ENCODE results near the gene FAN1.
A peak's percentile ranks its signal among the peaks of the same experiment; 100 is the strongest.

Gene FAN1

DNA sequence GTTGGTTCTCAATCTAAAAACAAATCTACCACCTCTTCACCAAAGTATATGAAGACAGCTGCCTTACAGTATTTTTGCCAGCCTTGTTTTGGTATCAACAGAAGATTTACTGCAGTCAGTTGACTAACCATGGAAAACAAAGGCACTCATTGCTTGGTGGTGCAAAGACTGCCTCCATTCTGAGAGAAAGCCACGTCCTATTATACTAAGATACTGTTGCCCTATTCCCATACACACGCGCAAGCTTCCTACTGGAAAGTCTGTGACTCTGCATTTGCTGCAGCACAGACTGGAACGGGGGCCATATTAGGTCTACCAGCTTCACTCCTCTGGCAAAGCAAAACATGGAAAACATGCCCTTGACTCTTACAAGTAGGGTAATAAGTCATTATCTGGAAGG lies 69.7 kb downstream of the FAN1 start:
- CTCF ChIA-PET, result interaction anchor here (0.6 to 0.9 kb wide), 2 partner anchors 78 to 302 kb away, joined by 3 read pairs; no protein-coding TSS in a partner anchor
- POLR2A ChIA-PET, result no interaction called here
- no peak for DNase-seq
- Histone ChIP-seq H3K9me3 (ENCODE audit: control extremely low read depth in 1 of 5, control insufficient read depth in 4 of 5, insufficient read depth in 2 of 5, low read depth in 1 of 5, low read length in 4 of 5) (no peaks in the 10 kb centered on the region), H3K36me3 (ENCODE audit: control insufficient read depth in 4 of 4, insufficient read depth in 4 of 4, low read length in 3 of 4) (peaks cover 16 to 33% (median 26%) of the 10 kb centered on the region in 4 experiments), H3K4me3 (ENCODE audit: control insufficient read depth in 1 of 7, extremely low read depth in 1 of 7, insufficient read depth in 4 of 7, low read depth in 2 of 7, low read length in 6 of 7) (peak overlapping the region in 1 of 7 experiments; percentile 19), H3K27me3 (replicated peaks in 2 of 5; ENCODE audit: control insufficient read depth in 4 of 5, insufficient read depth in 5 of 5, low read length in 4 of 5) (no peaks in the 10 kb centered on the region), H3K27ac (ENCODE audit: insufficient read depth in 1 of 2, low read depth in 1 of 2, low read length in 2 of 2, poor library complexity in 1 of 2, severe bottlenecking in 2 of 2) (no peak overlapping the region), H3K4me1 (ENCODE audit: control extremely low read depth in 1 of 4, control insufficient read depth in 4 of 4, insufficient read depth in 4 of 4, low read length in 3 of 4) (no peaks in the 10 kb centered on the region)
- WGBS (ENCODE audit: insufficient coverage), result 97% methylated on average over 4 of the region's 4 CpGs

DNA sequence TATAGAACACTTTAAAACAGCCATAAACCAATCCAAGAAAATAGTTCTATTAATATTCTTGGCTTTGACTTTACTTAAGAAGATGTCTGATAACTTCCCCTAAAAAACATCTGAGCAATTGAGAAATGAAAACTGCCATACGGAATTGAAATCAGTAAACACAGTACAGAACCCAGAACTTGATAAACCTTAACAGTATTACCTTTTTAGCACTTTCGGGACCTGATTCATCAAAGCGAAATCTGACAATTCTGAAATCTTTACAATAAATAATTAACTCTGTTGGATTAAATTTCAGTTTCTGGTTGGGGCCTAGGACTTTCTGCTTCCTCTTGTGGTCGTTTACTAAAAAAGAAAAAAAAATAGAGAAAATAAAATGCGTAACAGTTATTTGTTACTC lies 70.4 kb downstream of the FAN1 start:
- H3K9me3 ChIP-seq (ENCODE audit: control extremely low read depth in 1 of 5, control insufficient read depth in 4 of 5, insufficient read depth in 2 of 5, low read depth in 1 of 5, low read length in 4 of 5), result no peaks in the 10 kb centered on the region
- ChIA-PET POLR2A (no interaction called here), CTCF (no interaction called here)
- peaks cover 0 to 4% (median 2%) of the 10 kb centered on the region in 4 experiments for H3K4me1 ChIP-seq (ENCODE audit: control extremely low read depth in 1 of 4, control insufficient read depth in 4 of 4, insufficient read depth in 4 of 4, low read length in 3 of 4)
- no peak for DNase-seq
- H3K4me3 ChIP-seq (ENCODE audit: control insufficient read depth in 1 of 7, extremely low read depth in 1 of 7, insufficient read depth in 4 of 7, low read depth in 2 of 7, low read length in 6 of 7), result no peak overlapping the region
- no peak overlapping the region for H3K27ac ChIP-seq (ENCODE audit: insufficient read depth in 1 of 2, low read depth in 1 of 2, low read length in 2 of 2, poor library complexity in 1 of 2, severe bottlenecking in 2 of 2)
- H3K27me3 ChIP-seq (replicated peaks in 2 of 5; ENCODE audit: control insufficient read depth in 4 of 5, insufficient read depth in 5 of 5, low read length in 4 of 5), result no peaks in the 10 kb centered on the region
- peaks cover 16 to 33% (median 26%) of the 10 kb centered on the region in 4 experiments for H3K36me3 ChIP-seq (ENCODE audit: control insufficient read depth in 4 of 4, insufficient read depth in 4 of 4, low read length in 3 of 4)
- 100% methylated on average over 1 of the region's 5 CpGs for WGBS (ENCODE audit: insufficient coverage)

DNA sequence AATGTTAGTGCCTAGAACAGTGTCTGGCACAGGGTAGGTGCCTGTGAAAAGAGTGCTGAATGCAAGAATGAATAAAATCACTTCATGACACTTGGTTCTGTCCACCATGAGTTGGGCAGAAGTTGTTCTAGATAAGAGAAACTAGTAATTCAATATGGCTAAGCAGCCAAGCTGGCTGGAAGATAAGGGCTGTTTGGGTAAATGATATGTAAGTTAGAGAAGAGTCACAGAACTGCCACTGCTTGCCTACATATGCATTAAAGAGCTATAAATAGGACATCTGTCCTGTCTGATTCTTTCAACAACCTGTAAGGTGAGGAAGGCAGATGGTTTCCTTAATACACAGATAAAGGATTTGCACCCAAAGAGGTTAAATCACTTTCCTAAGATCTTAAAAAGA lies 74.6 kb downstream of the FAN1 start:
- peak in 2 of 3 donors; percentile 57 to 79 for DNase-seq
- H3K27me3 ChIP-seq (replicated peaks in 2 of 5; ENCODE audit: control insufficient read depth in 4 of 5, insufficient read depth in 5 of 5, low read length in 4 of 5), result no peaks in the 10 kb centered on the region
- no peak overlapping the region for H3K4me3 ChIP-seq (ENCODE audit: control insufficient read depth in 1 of 7, extremely low read depth in 1 of 7, insufficient read depth in 4 of 7, low read depth in 2 of 7, low read length in 6 of 7)
- peaks cover 11 to 12% (median 12%) of the 10 kb centered on the region in 4 experiments for H3K4me1 ChIP-seq (ENCODE audit: control extremely low read depth in 1 of 4, control insufficient read depth in 4 of 4, insufficient read depth in 4 of 4, low read length in 3 of 4)
- no peak overlapping the region for H3K27ac ChIP-seq (ENCODE audit: insufficient read depth in 1 of 2, low read depth in 1 of 2, low read length in 2 of 2, poor library complexity in 1 of 2, severe bottlenecking in 2 of 2)
- peaks cover 12 to 34% (median 22%) of the 10 kb centered on the region in 4 experiments for H3K36me3 ChIP-seq (ENCODE audit: control insufficient read depth in 4 of 4, insufficient read depth in 4 of 4, low read length in 3 of 4)
- CTCF ChIA-PET, result interaction anchor here (1.6 to 3.6 kb wide), 2 partner anchors 10 to 151 kb away, joined by 4 to 12 read pairs; no protein-coding TSS in a partner anchor
- no peaks in the 10 kb centered on the region for H3K9me3 ChIP-seq (ENCODE audit: control extremely low read depth in 1 of 5, control insufficient read depth in 4 of 5, insufficient read depth in 2 of 5, low read depth in 1 of 5, low read length in 4 of 5)
- POLR2A ChIA-PET, result interaction anchor here (0.9 kb wide), 2 partner anchors 13 to 32 kb away, joined by 3 read pairs; partner anchors contain the start of gene MTMR10

DNA sequence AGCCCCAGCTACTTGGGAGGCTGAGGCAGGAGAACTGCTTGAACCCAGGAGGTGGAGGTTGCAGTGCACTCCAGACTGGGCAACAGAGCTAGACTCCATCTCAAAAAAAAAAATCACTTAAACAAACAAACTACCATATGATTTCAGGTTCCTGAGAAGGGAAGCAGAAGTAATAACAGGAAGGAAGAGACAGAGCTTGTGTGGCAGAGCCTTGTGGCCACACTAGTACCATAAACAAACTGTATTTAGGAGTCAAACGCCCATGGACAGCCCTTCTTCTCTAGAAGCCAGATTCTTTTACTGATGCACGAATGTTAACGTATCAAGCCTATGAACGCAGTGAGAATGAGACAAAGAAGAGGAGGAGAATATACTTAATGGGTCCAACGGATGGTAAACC lies 75.7 kb downstream of the FAN1 start:
- Histone ChIP-seq H3K27me3 (replicated peaks in 2 of 5; ENCODE audit: control insufficient read depth in 4 of 5, insufficient read depth in 5 of 5, low read length in 4 of 5) (no peaks in the 10 kb centered on the region), H3K27ac (ENCODE audit: insufficient read depth in 1 of 2, low read depth in 1 of 2, low read length in 2 of 2, poor library complexity in 1 of 2, severe bottlenecking in 2 of 2) (no peak overlapping the region), H3K4me3 (ENCODE audit: control insufficient read depth in 1 of 7, extremely low read depth in 1 of 7, insufficient read depth in 4 of 7, low read depth in 2 of 7, low read length in 6 of 7) (no peak overlapping the region), H3K4me1 (ENCODE audit: control extremely low read depth in 1 of 4, control insufficient read depth in 4 of 4, insufficient read depth in 4 of 4, low read length in 3 of 4) (peaks cover 11 to 12% (median 12%) of the 10 kb centered on the region in 4 experiments), H3K9me3 (ENCODE audit: control extremely low read depth in 1 of 5, control insufficient read depth in 4 of 5, insufficient read depth in 2 of 5, low read depth in 1 of 5, low read length in 4 of 5) (no peaks in the 10 kb centered on the region), H3K36me3 (ENCODE audit: control insufficient read depth in 4 of 4, insufficient read depth in 4 of 4, low read length in 3 of 4) (peaks cover 3 to 33% (median 17%) of the 10 kb centered on the region in 4 experiments)
- ChIA-PET CTCF (no interaction called here), POLR2A (interaction anchor here (0.6 to 0.8 kb wide), 2 partner anchors 9 to 94 kb away, joined by 3 to 6 read pairs; no protein-coding TSS in a partner anchor)
- peak; percentile 6 to 60 (median 57) for DNase-seq
- WGBS (ENCODE audit: insufficient coverage), result 77% methylated on average over 4 of the region's 5 CpGs

DNA sequence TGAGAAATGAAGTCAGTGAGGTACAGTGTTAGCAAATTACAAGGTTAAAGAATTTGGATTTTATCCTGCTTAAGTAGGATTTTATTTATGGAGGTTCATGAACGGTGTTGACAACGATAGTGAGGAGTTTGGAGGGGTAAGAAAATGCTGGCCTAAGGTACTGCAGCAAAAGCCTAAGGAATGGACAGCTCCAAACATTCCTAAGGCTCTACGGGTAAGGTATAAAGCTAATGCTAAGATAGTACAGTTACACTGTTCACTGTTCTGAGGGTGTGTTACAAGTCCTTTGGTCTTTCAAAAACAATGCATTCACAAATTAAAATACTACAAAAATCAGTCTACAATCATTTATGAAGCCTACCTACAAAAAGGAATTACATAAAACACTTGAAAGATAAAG lies 80.4 kb downstream of the FAN1 start:
- 94% methylated on average over 2 of the region's 3 CpGs for WGBS (ENCODE audit: insufficient coverage)
- no peaks in the 10 kb centered on the region for H3K27me3 ChIP-seq (replicated peaks in 2 of 5; ENCODE audit: control insufficient read depth in 4 of 5, insufficient read depth in 5 of 5, low read length in 4 of 5)
- CTCF ChIA-PET, result interaction anchor here (1.1 to 1.3 kb wide), 3 partner anchors 18 to 145 kb away, joined by 3 to 5 read pairs (median 4); no protein-coding TSS in a partner anchor
- H3K4me1 ChIP-seq (ENCODE audit: control extremely low read depth in 1 of 4, control insufficient read depth in 4 of 4, insufficient read depth in 4 of 4, low read length in 3 of 4), result peaks cover 7 to 22% (median 16%) of the 10 kb centered on the region in 4 experiments
- POLR2A ChIA-PET, result no interaction called here
- H3K27ac ChIP-seq (ENCODE audit: insufficient read depth in 1 of 2, low read depth in 1 of 2, low read length in 2 of 2, poor library complexity in 1 of 2, severe bottlenecking in 2 of 2), result no peak overlapping the region
- H3K4me3 ChIP-seq (ENCODE audit: control insufficient read depth in 1 of 7, extremely low read depth in 1 of 7, insufficient read depth in 4 of 7, low read depth in 2 of 7, low read length in 6 of 7), result no peak overlapping the region
- H3K9me3 ChIP-seq (ENCODE audit: control extremely low read depth in 1 of 5, control insufficient read depth in 4 of 5, insufficient read depth in 2 of 5, low read depth in 1 of 5, low read length in 4 of 5), result no peaks in the 10 kb centered on the region
- DNase-seq, result no peak
- H3K36me3 ChIP-seq (ENCODE audit: control insufficient read depth in 4 of 4, insufficient read depth in 4 of 4, low read length in 3 of 4), result peaks cover 8 to 49% (median 31%) of the 10 kb centered on the region in 4 experiments

DNA sequence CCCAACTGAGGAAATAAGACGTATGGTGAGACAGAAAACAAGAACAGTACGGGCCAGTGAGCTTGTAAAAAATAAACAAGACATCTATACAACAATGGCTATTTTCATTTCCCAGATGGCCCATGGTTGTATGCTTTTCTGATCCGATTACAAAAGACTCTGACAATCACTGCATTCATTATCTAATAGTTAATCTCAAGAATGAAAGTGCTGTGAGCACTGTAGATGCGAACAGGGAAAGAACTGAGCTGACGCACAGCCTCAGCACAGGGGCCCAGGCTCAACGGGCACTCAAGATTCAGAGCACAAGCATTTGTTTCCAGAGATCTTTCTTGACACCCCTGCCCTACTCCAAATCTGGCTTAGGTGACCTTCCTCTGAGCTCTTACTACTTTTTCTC lies 80.8 kb downstream of the FAN1 start:
- Histone ChIP-seq H3K27ac (ENCODE audit: insufficient read depth in 1 of 2, low read depth in 1 of 2, low read length in 2 of 2, poor library complexity in 1 of 2, severe bottlenecking in 2 of 2) (no peak overlapping the region), H3K4me3 (ENCODE audit: control insufficient read depth in 1 of 7, extremely low read depth in 1 of 7, insufficient read depth in 4 of 7, low read depth in 2 of 7, low read length in 6 of 7) (no peak overlapping the region), H3K4me1 (ENCODE audit: control extremely low read depth in 1 of 4, control insufficient read depth in 4 of 4, insufficient read depth in 4 of 4, low read length in 3 of 4) (peaks cover 6 to 21% (median 13%) of the 10 kb centered on the region in 4 experiments), H3K36me3 (ENCODE audit: control insufficient read depth in 4 of 4, insufficient read depth in 4 of 4, low read length in 3 of 4) (peaks cover 8 to 49% (median 30%) of the 10 kb centered on the region in 4 experiments), H3K9me3 (ENCODE audit: control extremely low read depth in 1 of 5, control insufficient read depth in 4 of 5, insufficient read depth in 2 of 5, low read depth in 1 of 5, low read length in 4 of 5) (no peaks in the 10 kb centered on the region), H3K27me3 (replicated peaks in 2 of 5; ENCODE audit: control insufficient read depth in 4 of 5, insufficient read depth in 5 of 5, low read length in 4 of 5) (no peaks in the 10 kb centered on the region)
- CTCF ChIA-PET, result interaction anchor here (1.1 to 1.4 kb wide), 4 partner anchors 9 to 144 kb away, joined by 3 to 5 read pairs (median 4); no protein-coding TSS in a partner anchor
- POLR2A ChIA-PET, result no interaction called here
- 90% methylated on average over 2 of the region's 6 CpGs for whole genome bisulfite sequencing (ENCODE audit: insufficient coverage)
- DNase-seq, result no peak

DNA sequence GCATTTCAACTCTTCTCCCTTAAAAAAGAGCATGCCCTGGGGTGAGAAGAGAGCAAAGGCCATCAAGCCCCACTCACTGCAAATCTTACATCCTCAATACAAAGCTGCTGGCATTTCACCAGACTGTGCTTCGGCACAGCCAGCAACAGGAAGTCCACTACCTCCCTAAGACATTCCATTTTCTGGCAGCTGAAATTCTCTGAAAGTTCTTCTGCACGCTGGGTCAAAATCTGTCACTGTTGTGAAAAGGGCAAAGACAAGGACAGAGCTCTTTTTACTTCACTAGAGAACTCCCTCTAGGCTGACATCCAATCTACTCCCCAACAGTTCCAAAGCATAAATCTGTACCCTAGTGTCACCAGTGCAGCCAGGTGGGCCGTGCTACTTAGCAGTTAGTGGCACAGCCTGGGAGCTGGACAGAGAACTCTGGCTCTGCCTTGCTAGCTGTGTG lies 81.4 kb downstream of the FAN1 start:
- H3K27ac ChIP-seq (ENCODE audit: insufficient read depth in 1 of 2, low read depth in 1 of 2, low read length in 2 of 2, poor library complexity in 1 of 2, severe bottlenecking in 2 of 2), result no peak overlapping the region
- no peaks in the 10 kb centered on the region for H3K9me3 ChIP-seq (ENCODE audit: control extremely low read depth in 1 of 5, control insufficient read depth in 4 of 5, insufficient read depth in 2 of 5, low read depth in 1 of 5, low read length in 4 of 5)
- peaks cover 4 to 20% (median 12%) of the 10 kb centered on the region in 4 experiments for H3K4me1 ChIP-seq (ENCODE audit: control extremely low read depth in 1 of 4, control insufficient read depth in 4 of 4, insufficient read depth in 4 of 4, low read length in 3 of 4)
- CTCF ChIA-PET, result interaction anchor here (0.6 to 1.4 kb wide), 5 partner anchors 9 to 508 kb away, joined by 3 to 5 read pairs (median 4); no protein-coding TSS in a partner anchor
- no peak overlapping the region for H3K4me3 ChIP-seq (ENCODE audit: control insufficient read depth in 1 of 7, extremely low read depth in 1 of 7, insufficient read depth in 4 of 7, low read depth in 2 of 7, low read length in 6 of 7)
- peaks cover 8 to 45% (median 29%) of the 10 kb centered on the region in 4 experiments for H3K36me3 ChIP-seq (ENCODE audit: control insufficient read depth in 4 of 4, insufficient read depth in 4 of 4, low read length in 3 of 4)
- H3K27me3 ChIP-seq (replicated peaks in 2 of 5; ENCODE audit: control insufficient read depth in 4 of 5, insufficient read depth in 5 of 5, low read length in 4 of 5), result no peaks in the 10 kb centered on the region
- no peak for DNase-seq
- 56% methylated on average over 3 of the region's 3 CpGs for WGBS (ENCODE audit: insufficient coverage)
- POLR2A ChIA-PET, result no interaction called here

Data from common myeloid progenitor, CD34-positive (primary cell).